Measurements from ENCODE around the gene SH3YL1.
A peak's percentile ranks its signal among the peaks of the same experiment; 100 is the strongest.

Gene SH3YL1

DNA sequence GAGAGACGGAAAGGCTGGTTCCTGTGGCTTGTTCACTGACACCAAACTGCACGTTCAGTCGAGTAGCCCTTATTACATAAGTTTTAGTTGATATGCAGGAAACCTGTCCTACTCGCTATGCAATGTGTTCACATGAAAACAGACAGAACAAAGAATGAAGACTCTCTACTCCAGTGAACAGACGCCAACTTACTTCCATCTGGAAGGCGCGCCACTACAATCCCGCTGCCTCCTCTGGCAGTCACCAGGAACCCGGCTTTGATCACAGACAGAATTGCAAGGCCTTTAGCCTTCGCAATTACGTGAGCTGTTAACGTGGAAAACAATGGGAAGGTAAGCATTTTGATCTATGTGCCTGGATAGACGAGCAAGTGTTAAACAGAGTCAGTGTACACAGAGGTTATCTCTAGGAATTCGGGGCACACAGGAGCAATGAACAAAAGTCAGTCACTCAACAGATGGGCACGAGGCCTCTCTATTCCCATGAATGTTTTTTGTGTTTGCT, 14.2 kb downstream of the SH3YL1 start:
- no peak for DNase-seq (ENCODE audit: low read depth)
- H3K4me3 ChIP-seq (ENCODE audit: low read depth, low read length): no peak overlapping the region
- TF ChIP-seq, protein P1, sequence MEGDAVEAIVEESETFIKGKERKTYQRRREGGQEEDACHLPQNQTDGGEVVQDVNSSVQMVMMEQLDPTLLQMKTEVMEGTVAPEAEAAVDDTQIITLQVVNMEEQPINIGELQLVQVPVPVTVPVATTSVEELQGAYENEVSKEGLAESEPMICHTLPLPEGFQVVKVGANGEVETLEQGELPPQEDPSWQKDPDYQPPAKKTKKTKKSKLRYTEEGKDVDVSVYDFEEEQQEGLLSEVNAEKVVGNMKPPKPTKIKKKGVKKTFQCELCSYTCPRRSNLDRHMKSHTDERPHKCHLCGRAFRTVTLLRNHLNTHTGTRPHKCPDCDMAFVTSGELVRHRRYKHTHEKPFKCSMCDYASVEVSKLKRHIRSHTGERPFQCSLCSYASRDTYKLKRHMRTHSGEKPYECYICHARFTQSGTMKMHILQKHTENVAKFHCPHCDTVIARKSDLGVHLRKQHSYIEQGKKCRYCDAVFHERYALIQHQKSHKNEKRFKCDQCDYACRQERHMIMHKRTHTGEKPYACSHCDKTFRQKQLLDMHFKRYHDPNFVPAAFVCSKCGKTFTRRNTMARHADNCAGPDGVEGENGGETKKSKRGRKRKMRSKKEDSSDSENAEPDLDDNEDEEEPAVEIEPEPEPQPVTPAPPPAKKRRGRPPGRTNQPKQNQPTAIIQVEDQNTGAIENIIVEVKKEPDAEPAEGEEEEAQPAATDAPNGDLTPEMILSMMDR (IDR thresholded peaks at IDR 0.05; ENCODE audit: insufficient read depth, low read depth, low read length, missing control alignments): no peak

DNA sequence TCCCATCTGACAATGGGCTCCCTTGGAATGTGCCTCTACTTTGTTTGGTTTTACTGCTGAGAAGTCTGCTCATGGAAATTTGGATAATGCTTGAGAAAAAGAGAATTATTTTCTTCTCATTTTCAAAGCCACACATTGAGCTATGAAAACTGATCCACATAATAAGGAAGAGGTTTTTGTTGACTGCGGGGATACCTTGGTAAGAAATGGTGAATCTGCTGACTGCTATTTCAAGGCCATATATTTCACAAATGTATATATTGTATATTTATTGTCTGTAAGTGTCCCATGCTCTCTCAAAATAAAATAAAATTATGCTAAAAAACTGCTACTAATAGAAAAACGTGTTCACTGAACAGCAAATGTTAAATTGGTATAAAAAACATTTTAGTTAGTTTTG, 15.1 kb downstream of the SH3YL1 start:
- H3K4me3 ChIP-seq (ENCODE audit: low read depth, low read length): no peak overlapping the region
- DNase-seq (ENCODE audit: low read depth): no peak
- TF ChIP-seq, protein P1 (IDR thresholded peaks at IDR 0.05; ENCODE audit: insufficient read depth, low read depth, low read length, missing control alignments): no peak

DNA sequence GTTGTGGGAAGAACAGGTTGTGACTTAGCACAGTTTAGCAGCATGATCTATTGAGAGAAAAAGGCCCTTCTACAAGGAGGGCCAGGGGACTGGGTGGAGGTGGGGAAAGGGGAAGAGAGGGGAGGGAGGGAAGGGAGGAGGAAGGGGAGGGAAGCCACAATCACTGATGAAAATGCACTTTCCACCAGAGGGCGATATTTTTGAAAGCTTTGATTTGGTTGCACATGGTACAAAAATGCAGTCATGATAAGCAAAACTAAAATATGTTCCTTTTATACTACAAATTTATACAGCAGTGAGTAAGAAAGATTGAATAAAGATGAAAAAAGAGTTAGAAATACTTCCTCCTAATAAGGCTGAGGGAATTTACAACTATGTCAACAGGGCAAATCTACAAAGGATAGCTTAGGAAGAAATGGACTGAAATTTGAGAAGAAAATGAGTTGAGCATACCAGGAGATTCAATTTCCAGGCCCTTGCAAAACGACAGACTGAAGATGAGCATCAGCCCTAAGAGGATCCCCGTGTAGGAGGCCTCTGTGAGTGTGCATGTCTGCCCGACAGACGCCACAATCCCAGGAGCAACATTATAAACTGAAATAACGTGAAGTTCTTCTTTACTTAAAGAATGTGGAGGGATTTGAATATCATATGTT, 17.2 kb downstream of the SH3YL1 start:
- H3K4me3 ChIP-seq (ENCODE audit: low read depth, low read length): no peak overlapping the region
- TF ChIP-seq, protein P1 (IDR thresholded peaks at IDR 0.05; ENCODE audit: insufficient read depth, low read depth, low read length, missing control alignments): peak; percentile 55
- DNase-seq (ENCODE audit: low read depth): peak; percentile 51

DNA sequence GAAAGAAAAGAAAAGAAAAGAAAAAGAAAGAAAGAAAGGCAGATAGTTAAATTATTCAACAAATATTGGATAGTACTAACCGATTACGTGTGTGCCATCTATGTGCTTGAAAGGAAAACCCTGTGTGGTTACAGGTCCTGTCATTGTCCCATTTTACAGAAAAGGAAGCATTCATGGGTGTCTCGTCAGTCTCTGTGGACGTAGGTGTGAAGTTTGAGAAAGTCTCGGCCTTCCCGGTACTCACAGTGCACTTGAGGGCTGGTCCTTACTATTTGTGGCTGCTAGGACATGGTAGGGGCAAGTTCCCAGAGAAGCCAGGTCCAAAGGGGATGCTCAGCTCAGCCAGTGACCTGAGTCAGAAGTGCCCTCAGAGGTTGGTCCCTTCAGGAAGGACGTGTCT, 19.3 kb downstream of the SH3YL1 start:
- no peak for DNase-seq (ENCODE audit: low read depth)
- TF ChIP-seq, protein P1 (IDR thresholded peaks at IDR 0.05; ENCODE audit: insufficient read depth, low read depth, low read length, missing control alignments): no peak

DNA sequence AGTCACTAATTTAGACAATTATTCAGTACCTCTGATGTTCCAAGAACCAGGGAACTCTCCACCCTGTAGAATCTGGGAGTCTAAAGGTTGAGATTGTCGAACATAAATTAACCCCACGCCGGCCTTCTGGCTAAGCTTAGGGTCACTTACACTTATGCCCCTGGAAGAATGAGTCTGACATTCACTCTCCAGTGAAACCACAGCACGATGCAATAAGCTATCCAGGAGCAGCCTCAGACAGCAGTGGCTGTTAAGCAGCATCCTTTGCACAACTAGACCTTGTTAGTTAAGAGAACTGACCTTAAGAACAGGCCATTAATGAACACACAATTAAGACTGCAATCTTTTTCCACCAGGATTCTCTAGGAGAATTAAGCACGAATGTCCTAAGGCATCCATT, 25.0 kb downstream of the SH3YL1 start:
- DNase-seq (ENCODE audit: low read depth): no peak
- no peak overlapping the region for H3K4me3 ChIP-seq (ENCODE audit: low read depth, low read length)
- TF ChIP-seq, protein P1 (IDR thresholded peaks at IDR 0.05; ENCODE audit: insufficient read depth, low read depth, low read length, missing control alignments): no peak

More for the DNA sequence above, 19.3 kb downstream of the SH3YL1 start:
- no peak overlapping the region for H3K4me3 ChIP-seq (ENCODE audit: low read depth, low read length)

DNA sequence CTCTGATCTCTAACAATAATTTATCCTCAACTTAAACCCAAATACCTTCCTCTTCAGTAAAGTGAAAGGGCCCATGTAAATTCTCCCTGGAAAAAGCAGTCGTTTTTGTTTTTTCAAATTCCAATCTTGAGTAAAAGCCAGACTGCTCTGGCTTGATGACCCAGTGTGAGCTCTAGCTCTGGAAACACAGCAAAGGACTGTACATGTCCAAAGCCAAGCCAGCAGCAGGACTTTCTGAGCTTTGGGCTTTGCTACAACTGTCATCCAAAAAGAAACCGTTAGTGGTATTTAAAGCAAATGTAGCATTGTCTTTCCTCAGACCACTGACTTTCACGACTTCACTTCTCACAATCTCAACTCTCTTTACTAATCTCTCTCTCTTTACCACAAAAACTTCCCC, 25.4 kb downstream of the SH3YL1 start:
- H3K4me3 ChIP-seq (ENCODE audit: low read depth, low read length): no peak overlapping the region
- DNase-seq (ENCODE audit: low read depth): no peak
- TF ChIP-seq, protein P1 (IDR thresholded peaks at IDR 0.05; ENCODE audit: insufficient read depth, low read depth, low read length, missing control alignments): no peak

DNA sequence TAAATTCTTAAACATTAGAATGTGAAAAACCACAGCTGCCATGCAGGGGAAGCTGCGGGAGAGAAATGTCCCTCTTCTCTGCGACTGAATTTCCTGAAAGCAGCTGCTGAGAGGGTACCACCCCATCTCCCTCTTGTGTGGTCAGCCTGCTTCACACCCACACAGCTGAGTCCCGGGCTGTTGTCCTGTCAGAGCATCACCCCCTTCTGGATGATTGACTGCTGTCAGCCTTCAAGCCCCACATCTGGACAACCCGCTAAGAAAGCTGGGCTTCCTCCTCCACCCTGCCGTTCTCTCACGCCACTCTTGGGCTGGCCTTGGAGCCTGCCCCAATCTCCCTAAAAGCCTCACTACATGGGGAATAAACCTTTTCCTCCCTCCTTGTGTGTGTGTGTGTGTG, 26.0 kb downstream of the SH3YL1 start:
- DNase-seq (ENCODE audit: low read depth): no peak
- TF ChIP-seq, protein P1 (IDR thresholded peaks at IDR 0.05; ENCODE audit: insufficient read depth, low read depth, low read length, missing control alignments): no peak
- H3K4me3 ChIP-seq (ENCODE audit: low read depth, low read length): no peak overlapping the region
